ENCODE data around the gene PELI2. TPM values are rescaled to one million over a fixed set of nuclear protein-coding genes. Genes with fewer than 3 reads are reported as not detected.

Gene PELI2
- total and polyA plus RNA-seq, 2 experiments from 2014 or later: 8.0 to 24.5 TPM

- Histone ChIP-seq H2AFZ (no peak overlapping the region), H4K20me1 (replicated peaks; ENCODE audit: insufficient read depth) (peaks cover 15% of the 10 kb centered on the region), H3K36me3 (ENCODE audit: insufficient read depth) (no peaks in the 10 kb centered on the region), H3K4me2 (0 out of 2 replicates have a peak overlapping the region, but pooled peaks have one; percentile 30), H3K4me3 (no peak overlapping the region), H3K27me3 (ENCODE audit: insufficient read depth) (peaks cover 19% of the 10 kb centered on the region), H3F3A (replicated peaks; ENCODE audit: low read depth) (no peaks in the 10 kb centered on the region), H3K27ac (ENCODE audit: low read depth) (no peak overlapping the region), H3K4me1 (ENCODE audit: insufficient read depth) (peaks cover 23% of the 10 kb centered on the region), H3K79me2 (replicated peaks; ENCODE audit: insufficient read depth) (peaks cover 20% of the 10 kb centered on the region), H3K9me2 (ENCODE audit: insufficient read depth) (no peaks in the 10 kb centered on the region)
- no peaks in the 10 kb centered on the region for H3K9me3 Mint-ChIP-seq
- TF ChIP-seq ZNF114 (CRISPR knock-in tag; IDR thresholded peaks at IDR 0.05) (no peak), ZNF331 (CRISPR knock-in tag; IDR thresholded peaks at IDR 0.05; ENCODE audit: low read depth) (no peak), ZNF462 (CRISPR knock-in tag; IDR thresholded peaks at IDR 0.05) (no peak), CTCF (conservative IDR thresholded peaks at IDR 0.05; ENCODE audit: low read depth in 2 of 2) (no peak), JUNB (IDR thresholded peaks at IDR 0.05; ENCODE audit: unreplicated experiment) (no peak), CREB1 (CRISPR knock-in tag; IDR thresholded peaks at IDR 0.05; ENCODE audit: low read depth) (no peak), ETS1 (IDR thresholded peaks at IDR 0.05) (no peak), REST (IDR thresholded peaks at IDR 0.05; ENCODE audit: unreplicated experiment) (no peak), NANOG (IDR thresholded peaks at IDR 0.05; ENCODE audit: borderline replicate concordance) (no peak), EZH2phosphoT487 (IDR thresholded peaks at IDR 0.05; ENCODE audit: unreplicated experiment) (no peak)
- no peaks in the 10 kb centered on the region for H3K36me3 Mint-ChIP-seq (ENCODE audit: low read depth)
- H3K27ac Mint-ChIP-seq: peak overlapping the region; percentile 22; the same call in 1 of the 2 replicates
- peak overlapping the region; percentile 25 for H3K4me3 Mint-ChIP-seq
- DNase-seq (ENCODE audit: low spot score): no peak
- H3K4me1 Mint-ChIP-seq: peaks cover 29% of the 10 kb centered on the region
- H3K27me3 Mint-ChIP-seq (ENCODE audit: insufficient read depth, low read depth, poor library complexity): peaks cover 9% of the 10 kb centered on the region
- ATAC-seq: no peak
Measured at GRCh38 chr14:56115976-56116893, 2.0 kb upstream of the PELI2 start.

Measured in GM23338 (cell line).